ENCODE data around the gene ISX.
"Not testable (repeated sequence)": the region's sequence is repeated elsewhere in the genome, so short reads cannot be mapped to it uniquely, and the experiment has no call there.

Gene ISX

GRCh38 chr22:35065796-35066218 lies at the start of gene ISX:
ISX (plus strand) TSS chr22:35066158; CDS start chr22:35067088, 930 bp downstream.
- in situ Hi-C loops (cut with MboI; ENCODE audit: low sequenced_read_pairs) = no loop called here

- in situ Hi-C loops (cut with MboI; ENCODE audit: low sequenced_read_pairs) = no loop called here
Measured at GRCh38 chr22:35016909-35017308, 49.0 kb upstream of the ISX start.

GRCh38 chr22:35018995-35019394 lies 47.0 kb upstream of the ISX start:
- in situ Hi-C loops (cut with MboI; ENCODE audit: low sequenced_read_pairs) = no loop called here

DNA sequence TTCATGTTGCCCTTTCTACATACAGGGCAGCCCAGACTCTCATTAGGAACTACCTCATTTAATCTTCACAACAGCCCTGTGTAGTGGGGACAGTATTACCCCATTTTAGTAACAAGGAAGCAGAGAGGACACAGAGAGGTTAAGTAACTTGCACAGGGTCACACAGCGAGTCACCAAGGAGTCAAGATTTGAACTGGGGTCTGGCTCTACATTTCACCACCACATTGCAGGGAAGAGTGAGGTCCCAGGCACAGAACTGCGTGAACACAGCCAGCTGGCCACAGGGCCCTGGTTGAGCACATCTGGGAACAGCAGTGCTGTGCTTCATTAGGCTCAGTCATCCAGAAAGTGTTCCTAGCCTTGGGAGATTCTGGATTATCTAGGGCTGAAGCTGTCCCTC lies 45.4 kb upstream of the ISX start:
- in situ Hi-C loops (cut with MboI; ENCODE audit: low sequenced_read_pairs) = no loop called here

DNA sequence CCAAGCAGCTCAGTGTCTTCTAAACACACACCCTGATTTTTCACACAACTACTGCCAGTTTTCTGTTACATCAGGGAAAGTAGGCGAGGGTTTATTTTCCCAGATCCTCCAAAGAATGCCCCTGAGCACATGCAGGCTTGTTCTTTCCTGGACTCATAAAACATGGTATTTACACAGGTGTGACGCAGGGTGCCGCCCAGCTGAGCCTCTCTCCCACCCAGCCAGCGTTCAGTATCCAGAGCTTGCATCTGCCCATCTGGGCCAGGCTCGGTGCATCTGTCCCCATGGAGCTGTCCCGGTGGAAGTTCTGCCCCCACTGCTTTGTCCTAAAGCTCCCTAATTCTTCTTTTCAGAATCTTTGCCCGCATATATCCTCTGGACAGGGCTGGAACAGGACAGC lies 44.8 kb upstream of the ISX start:
- in situ Hi-C loops (cut with MboI; ENCODE audit: low sequenced_read_pairs) = no loop called here

DNA sequence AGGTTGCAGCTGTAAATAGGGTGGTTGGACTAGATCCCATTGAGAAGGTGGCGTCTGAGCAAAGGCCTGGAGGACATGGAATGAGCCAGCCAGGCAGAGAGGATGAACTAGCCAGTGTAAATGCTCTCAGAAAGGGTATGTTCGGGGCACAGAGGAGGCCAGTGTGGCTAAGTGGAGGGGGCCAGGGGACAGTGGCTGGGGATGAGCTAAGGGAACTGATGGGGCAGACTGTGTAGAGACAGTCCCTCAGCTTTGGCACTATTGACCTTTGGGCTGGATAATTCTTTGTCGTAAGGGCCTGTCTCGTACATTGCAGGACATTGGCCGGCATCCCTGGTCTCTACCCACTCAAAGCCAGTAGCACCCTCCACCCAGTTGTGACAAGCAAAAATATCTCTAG lies 43.7 kb upstream of the ISX start:
- in situ Hi-C loops (cut with MboI; ENCODE audit: low sequenced_read_pairs) = no loop called here

- in situ Hi-C loops (cut with MboI; ENCODE audit: low sequenced_read_pairs) = no loop called here
Measured at GRCh38 chr22:35023692-35024363, 42.1 kb upstream of the ISX start.

- in situ Hi-C loops (cut with MboI; ENCODE audit: low sequenced_read_pairs) = no loop called here
Measured at GRCh38 chr22:35024364-35024692, 41.6 kb upstream of the ISX start.

- in situ Hi-C loops (cut with MboI; ENCODE audit: low sequenced_read_pairs) = not testable (repeated sequence)
Measured at GRCh38 chr22:35030112-35030511, 35.8 kb upstream of the ISX start.

DNA sequence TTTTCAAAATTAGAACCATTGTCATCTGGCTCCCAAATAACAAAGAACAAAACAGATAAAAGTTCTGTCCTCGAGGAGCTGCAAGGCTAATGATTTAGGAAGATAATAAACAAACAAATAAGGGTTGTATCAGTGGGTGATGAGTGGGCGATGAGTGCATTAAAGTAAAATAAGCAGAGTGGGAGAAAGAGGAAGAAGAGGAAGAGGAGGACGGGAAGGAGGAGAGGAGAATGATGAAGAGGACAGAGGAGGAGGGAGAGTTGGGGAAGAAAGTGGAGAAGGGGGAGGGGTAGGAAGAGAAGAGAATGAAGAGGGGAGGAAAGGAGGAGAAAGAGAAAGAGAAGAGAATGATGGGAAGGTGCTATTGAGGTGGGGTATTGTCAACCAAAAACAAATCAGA lies 33.4 kb upstream of the ISX start:
- in situ Hi-C loops (cut with MboI; ENCODE audit: low sequenced_read_pairs) = no loop called here

DNA sequence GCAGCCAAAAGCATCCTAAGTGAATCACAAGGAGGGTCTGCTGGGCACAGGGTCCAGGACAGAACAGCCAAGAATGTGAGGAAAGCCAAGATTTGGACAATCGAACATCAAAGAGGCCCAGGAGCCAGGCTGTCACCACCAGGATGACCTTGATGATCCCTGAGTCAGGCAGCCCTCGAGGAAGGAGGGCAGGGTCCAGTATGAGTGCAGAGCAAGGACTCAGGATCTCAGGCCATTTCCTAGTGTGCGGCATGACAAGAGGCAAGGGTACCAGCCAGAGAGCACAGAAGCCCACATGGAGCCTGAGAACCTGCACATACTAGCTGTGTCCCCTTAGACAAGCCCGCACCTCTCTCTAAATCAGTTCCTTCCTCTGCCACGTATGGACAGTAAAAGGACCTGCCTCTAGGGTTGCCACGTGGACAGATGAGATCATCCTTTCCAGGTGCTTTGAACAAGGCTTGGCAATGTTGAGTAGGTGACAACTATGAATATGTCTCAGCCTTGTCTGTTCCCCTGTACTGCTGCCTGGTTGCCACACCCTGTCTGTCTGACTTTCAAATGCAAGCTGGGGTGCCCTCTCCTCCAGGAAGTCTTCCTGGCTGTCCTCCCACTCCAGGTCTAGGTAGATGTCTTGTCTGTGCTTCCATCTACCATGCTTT lies 32.2 kb upstream of the ISX start:
- in situ Hi-C loops (cut with MboI; ENCODE audit: low sequenced_read_pairs) = no loop called here

GRCh38 chr22:35034963-35035362 lies 31.0 kb upstream of the ISX start:
- in situ Hi-C loops (cut with MboI; ENCODE audit: low sequenced_read_pairs) = no loop called here

DNA sequence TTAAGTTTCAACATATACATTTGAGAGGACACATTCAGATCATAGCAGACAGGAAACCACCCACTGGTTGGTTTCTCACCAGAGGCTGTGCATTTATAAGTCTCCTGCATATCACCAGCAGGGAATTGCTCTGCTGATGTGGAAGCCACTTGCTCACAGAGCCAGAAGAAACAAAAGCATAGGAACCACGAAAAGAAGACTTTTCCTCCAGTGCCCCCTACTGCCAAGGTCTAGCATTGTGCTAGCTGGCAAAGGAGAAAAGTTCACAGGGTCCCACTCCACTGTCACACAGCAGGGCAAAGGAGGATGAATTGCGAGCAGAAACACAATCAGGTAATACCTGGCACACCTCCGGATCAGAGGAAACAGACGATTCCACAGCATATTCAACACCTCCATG lies 28.9 kb upstream of the ISX start:
- in situ Hi-C loops (cut with MboI; ENCODE audit: low sequenced_read_pairs) = no loop called here

GRCh38 chr22:35039625-35040024 lies 26.3 kb upstream of the ISX start:
- in situ Hi-C loops (cut with MboI; ENCODE audit: low sequenced_read_pairs) = no loop called here

DNA sequence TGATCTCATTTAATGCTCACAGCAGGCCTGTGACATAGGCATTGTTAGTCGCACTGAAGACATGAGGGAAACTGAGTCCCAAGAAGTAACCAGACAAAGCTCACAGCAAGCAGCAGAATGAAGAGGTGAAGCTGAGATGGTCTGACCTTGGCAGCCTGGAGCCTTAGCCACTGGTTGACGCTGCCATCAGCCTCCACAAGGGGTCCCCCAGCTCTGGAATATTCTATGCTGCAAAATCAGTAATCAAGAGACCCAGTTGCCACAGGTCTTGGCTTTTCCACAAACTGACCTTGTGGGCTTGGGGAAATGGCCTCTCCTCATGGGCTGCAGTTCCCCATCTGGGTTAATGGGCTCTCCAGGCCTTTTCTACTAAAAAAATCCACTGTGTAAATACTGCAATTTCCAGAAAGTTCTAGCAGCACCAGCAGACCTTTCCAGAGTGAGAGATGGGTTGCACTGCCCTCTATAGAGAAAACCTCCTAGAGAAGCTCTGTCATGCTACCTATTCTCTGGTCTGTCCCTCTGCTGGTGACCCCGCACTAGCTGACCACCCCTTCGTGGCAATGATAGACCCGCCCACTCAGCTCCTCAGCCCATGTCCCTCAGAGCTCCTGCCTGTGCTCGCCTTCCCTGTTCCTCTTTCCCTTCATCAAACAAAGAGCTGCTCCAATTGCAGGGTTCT lies 22.6 kb upstream of the ISX start:
- in situ Hi-C loops (cut with MboI; ENCODE audit: low sequenced_read_pairs) = no loop called here

- in situ Hi-C loops (cut with MboI; ENCODE audit: low sequenced_read_pairs) = no loop called here
Measured at GRCh38 chr22:35043934-35044319, 22.0 kb upstream of the ISX start.

DNA sequence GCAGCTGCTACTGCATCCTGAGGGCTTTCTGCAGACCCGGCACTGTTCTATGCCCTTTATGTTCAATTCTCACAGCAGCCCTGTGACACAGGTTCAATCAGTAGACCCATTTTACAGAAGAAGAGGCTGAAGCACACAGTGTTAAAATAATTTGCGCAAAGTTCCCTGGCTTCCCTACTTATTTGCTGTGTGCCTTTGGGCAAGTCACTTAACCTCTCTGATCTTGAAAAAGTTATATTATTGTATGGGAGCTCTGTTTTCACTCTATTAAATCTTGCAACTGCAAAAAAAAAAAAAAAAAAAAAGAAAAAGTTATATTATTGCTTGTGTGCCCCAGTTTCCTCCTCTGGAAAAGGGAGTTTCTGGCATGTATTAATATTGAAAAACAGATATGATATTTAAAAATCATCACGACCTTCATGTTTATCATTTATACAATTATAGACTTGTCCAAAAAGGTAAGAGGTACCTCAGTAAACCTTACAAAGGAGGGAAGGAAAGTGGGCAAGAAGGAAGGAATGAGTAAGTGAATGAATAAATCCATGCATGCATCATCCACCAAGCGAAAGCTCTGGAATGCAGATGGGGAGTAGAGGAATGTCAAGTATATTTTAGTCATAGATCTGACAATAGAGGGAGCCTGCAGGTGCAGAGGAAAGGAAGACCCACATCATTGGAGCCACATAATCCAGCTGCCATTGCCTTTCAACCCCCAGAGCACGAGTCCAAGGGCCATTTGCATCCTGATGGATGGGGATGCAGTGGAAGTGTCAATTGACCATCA lies 21.2 kb upstream of the ISX start:
- in situ Hi-C loops (cut with MboI; ENCODE audit: low sequenced_read_pairs) = no loop called here

DNA sequence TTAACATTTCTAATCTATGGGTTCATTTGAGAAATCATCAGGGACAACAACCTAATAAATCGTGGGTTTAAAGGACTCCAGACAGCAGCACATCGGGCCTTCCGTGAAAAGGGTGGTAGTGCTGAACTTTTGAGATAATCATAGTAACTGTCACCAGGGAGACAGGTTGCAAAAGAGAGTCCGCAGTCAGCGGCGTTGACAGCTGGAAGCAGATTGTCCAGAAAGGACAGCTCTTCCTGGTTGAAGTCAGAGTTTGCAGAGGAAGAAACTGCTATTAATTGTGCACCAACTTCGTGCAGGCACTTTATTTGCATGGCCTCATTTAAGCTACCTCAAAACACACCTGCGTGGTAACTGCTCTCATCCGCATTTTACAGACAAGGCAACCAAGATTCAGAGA lies 20.5 kb upstream of the ISX start:
- in situ Hi-C loops (cut with MboI; ENCODE audit: low sequenced_read_pairs) = no loop called here

- in situ Hi-C loops (cut with MboI; ENCODE audit: low sequenced_read_pairs) = no loop called here
Measured at GRCh38 chr22:35046744-35047462, 19.1 kb upstream of the ISX start.

DNA sequence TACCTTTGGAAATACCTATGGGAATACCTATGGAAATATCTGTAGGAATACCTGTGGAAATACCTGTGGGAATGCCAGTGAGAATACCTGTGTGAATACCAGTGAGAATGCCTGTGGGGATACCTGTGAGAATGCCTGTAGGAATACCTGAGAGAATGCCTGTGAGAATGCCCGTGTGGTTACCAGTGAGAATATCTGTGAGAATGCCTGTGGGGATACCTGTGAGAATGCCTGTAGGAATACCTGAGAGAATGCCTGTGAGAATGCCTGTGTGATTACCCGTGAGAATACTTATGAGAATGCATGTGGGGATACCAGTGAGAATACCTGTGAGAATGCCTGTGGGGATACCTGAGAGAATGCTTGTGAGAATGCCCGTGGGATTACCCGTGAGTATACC lies 15.9 kb upstream of the ISX start:
- in situ Hi-C loops (cut with MboI; ENCODE audit: low sequenced_read_pairs) = not testable (repeated sequence)

DNA sequence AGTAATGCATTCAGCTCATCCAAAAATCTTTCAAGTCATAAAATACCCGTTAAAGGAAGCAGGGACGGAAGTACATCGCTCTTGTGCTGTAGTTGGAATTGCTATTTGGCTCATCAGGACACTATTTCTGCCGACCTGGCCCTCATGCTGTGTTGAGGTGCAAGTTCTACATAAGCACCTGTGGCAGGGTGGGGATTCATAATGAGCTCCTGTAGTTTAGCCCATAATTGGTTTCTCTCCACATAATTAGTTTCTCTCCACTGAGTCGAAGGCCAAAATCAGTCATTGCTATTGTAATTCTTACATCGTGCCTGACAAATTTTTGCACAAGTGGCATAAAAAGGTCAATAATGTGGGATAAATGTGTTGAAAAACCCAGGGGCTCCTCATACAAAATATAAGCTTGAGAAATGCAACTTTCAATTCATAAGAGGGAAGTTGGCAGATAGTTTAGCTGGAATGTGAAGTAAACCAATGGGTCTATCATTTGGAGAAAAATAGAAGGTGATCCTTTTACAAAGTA lies 14.9 kb upstream of the ISX start:
- in situ Hi-C loops (cut with MboI; ENCODE audit: low sequenced_read_pairs) = no loop called here

Data from HL-60/S4 treated with phorbol 12-myristate 13-acetate at 8.2 ng/mL for 4 days and 3 days (cell line).